ENCODE results near the gene CFAP61. TPM values are rescaled to one million over a fixed set of nuclear protein-coding genes. Genes with fewer than 3 reads are reported as not detected.

Gene CFAP61
- polyA plus RNA-seq, 1 of the 3 experiments (the other 2 are of a cell fraction): 0.26 TPM

GRCh38 chr20:20219016-20219415, 166.7 kb downstream of the CFAP61 start:
- ChIA-PET CTCF (no interaction called here), POLR2A (no interaction called here)
- 50% methylated on average over 2 of the region's 2 CpGs for WGBS (ENCODE audit: low lambda C conversion rate)
- Histone ChIP-seq H3K9me2 (no peaks in the 10 kb centered on the region), H3K4me2 (no peak overlapping the region), H3K36me3 (replicated peaks in 1 of 2; ENCODE audit: control insufficient read depth in 1 of 2, insufficient read depth in 2 of 2, low read length in 1 of 2) (no peaks in the 10 kb centered on the region), H3F3A (replicated peaks; ENCODE audit: insufficient read depth) (no peaks in the 10 kb centered on the region), H3K9me3 (no peaks in the 10 kb centered on the region), H2AFZ (ENCODE audit: low read depth) (no peak overlapping the region), H3K9ac (no peak overlapping the region), H3K27ac (ENCODE audit: low read depth in 2 of 2, low read length in 1 of 2) (no peak overlapping the region), H3K79me2 (ENCODE audit: insufficient read depth) (no peaks in the 10 kb centered on the region), H3K4me1 (ENCODE audit: control insufficient read depth in 1 of 2, insufficient read depth in 2 of 2, low read depth in 1 of 2, low read length in 1 of 2) (no peaks in the 10 kb centered on the region), H3K4me3 (ENCODE audit: low read depth in 2 of 2, low read length in 1 of 2) (no peak overlapping the region), H3K27me3 (ENCODE audit: insufficient read depth) (no peaks in the 10 kb centered on the region), H4K20me1 (ENCODE audit: insufficient read depth) (no peaks in the 10 kb centered on the region)
- no peak for DNase-seq
- TF ChIP-seq CHD2 (IDR thresholded peaks at IDR 0.05; ENCODE audit: low read length, partially characterized antibody): no peak
- no peak for TF ChIP-seq EZH2phosphoT487 (IDR thresholded peaks at IDR 0.05; ENCODE audit: borderline replicate concordance, low read depth)
- TF ChIP-seq GABPA (IDR thresholded peaks at IDR 0.05; ENCODE audit: low read depth): no peak
- no peak for TF ChIP-seq TEAD4 (IDR thresholded peaks at IDR 0.05; ENCODE audit: borderline replicate concordance, insufficient read depth)
- no peak for TF ChIP-seq NRF1 (IDR thresholded peaks at IDR 0.05; ENCODE audit: low read depth, low read length)
- TF ChIP-seq JUND (IDR thresholded peaks at IDR 0.05): no peak
- no peak for TF ChIP-seq USF1 (IDR thresholded peaks at IDR 0.05; ENCODE audit: borderline replicate concordance, low read depth)
- no peak for TF ChIP-seq FOSL2 (IDR thresholded peaks at IDR 0.05; ENCODE audit: borderline replicate concordance, low read depth)
- TF ChIP-seq MXI1 (IDR thresholded peaks at IDR 0.05; ENCODE audit: low read depth, low read length): no peak
- TF ChIP-seq YY1 (IDR thresholded peaks at IDR 0.05; ENCODE audit: low read depth): no peak
- TF ChIP-seq FOXM1 (IDR thresholded peaks at IDR 0.05; ENCODE audit: low read depth): no peak
- TF ChIP-seq RFX5 (IDR thresholded peaks at IDR 0.05; ENCODE audit: low read length): no peak
- TF ChIP-seq FOXJ3 (CRISPR knock-in tag; IDR thresholded peaks at IDR 0.05): no peak

GRCh38 chr20:20220134-20220533, 167.8 kb downstream of the CFAP61 start:
- no peaks in the 10 kb centered on the region for H3K79me2 ChIP-seq (ENCODE audit: insufficient read depth)
- POLR2A ChIA-PET: no interaction called here
- TF ChIP-seq TCF12 (IDR thresholded peaks at IDR 0.05) (no peak), EP300 (IDR thresholded peaks at IDR 0.05; ENCODE audit: borderline replicate concordance in 1 of 2, low read depth in 1 of 2, low read length in 1 of 2) (no peak), RFX5 (IDR thresholded peaks at IDR 0.05; ENCODE audit: low read length) (no peak), FOXJ3 (CRISPR knock-in tag; IDR thresholded peaks at IDR 0.05) (no peak), MAX (IDR thresholded peaks at IDR 0.05; ENCODE audit: low read depth) (no peak), GABPA (IDR thresholded peaks at IDR 0.05; ENCODE audit: low read depth) (no peak)

More at GRCh38 chr20:20220134-20220533, 167.8 kb downstream of the CFAP61 start:
- Histone ChIP-seq H2AFZ (ENCODE audit: low read depth) (no peak overlapping the region), H3K4me3 (ENCODE audit: low read depth in 2 of 2, low read length in 1 of 2) (no peak overlapping the region), H4K20me1 (ENCODE audit: insufficient read depth) (no peaks in the 10 kb centered on the region), H3K4me2 (no peak overlapping the region), H3K27ac (ENCODE audit: low read depth in 2 of 2, low read length in 1 of 2) (no peak overlapping the region), H3K9me2 (no peaks in the 10 kb centered on the region), H3F3A (replicated peaks; ENCODE audit: insufficient read depth) (no peaks in the 10 kb centered on the region), H3K9me3 (no peaks in the 10 kb centered on the region), H3K36me3 (replicated peaks in 1 of 2; ENCODE audit: control insufficient read depth in 1 of 2, insufficient read depth in 2 of 2, low read length in 1 of 2) (no peaks in the 10 kb centered on the region), H3K4me1 (ENCODE audit: control insufficient read depth in 1 of 2, insufficient read depth in 2 of 2, low read depth in 1 of 2, low read length in 1 of 2) (no peaks in the 10 kb centered on the region), H3K27me3 (ENCODE audit: insufficient read depth) (no peaks in the 10 kb centered on the region), H3K9ac (no peak overlapping the region)
- DNase-seq: no peak
- CTCF ChIA-PET: interaction anchor here (1.1 to 5.7 kb wide), 2 partner anchors 13 to 17 kb away, joined by 3 to 41 read pairs; no protein-coding TSS in a partner anchor
- WGBS (ENCODE audit: low lambda C conversion rate): 5% methylated on average over 4 of the region's 5 CpGs
